Germinal center (tissue), 1 donor: ENCODE data around the gene ZDHHC9.

Source experiments
- DNase-seq: peaks from one replicate; pipeline ENCODE4 v3.0.0; 2012; ENCODE audit warnings: mixed read lengths, low spot score

ZDHHC9 gene

GRCh38 chrX:129823115-129823514 is 20.6 kb downstream of the ZDHHC9 start:
- peak; percentile 27 for DNase-seq

- DNase-seq, result no peak
These were observed 25.6 kb downstream of the ZDHHC9 start for GRCh38 chrX:129818123-129818522.

GRCh38 chrX:129813662-129814368 is 29.9 kb downstream of the ZDHHC9 start:
- no peak for DNase-seq

GRCh38 chrX:129808829-129809796 is 34.6 kb downstream of the ZDHHC9 start:
- DNase-seq, result no peak

GRCh38 chrX:129808158-129808828 is 35.4 kb downstream of the ZDHHC9 start:
- DNase-seq, result no peak

- DNase-seq, result no peak
These were observed 38.9 kb downstream of the ZDHHC9 start for GRCh38 chrX:129804806-129805205.

GRCh38 chrX:129802863-129803262 is 40.8 kb downstream of the ZDHHC9 start:
- no peak for DNase-seq

- DNase-seq, result no peak
These were observed 43.5 kb downstream of the ZDHHC9 start for GRCh38 chrX:129800186-129800585.

- DNase-seq, result no peak
These were observed 44.8 kb downstream of the ZDHHC9 start for GRCh38 chrX:129798888-129799287.

GRCh38 chrX:129798456-129798855 is 45.2 kb downstream of the ZDHHC9 start:
- no peak for DNase-seq

- DNase-seq, result no peak
These were observed 46.3 kb downstream of the ZDHHC9 start for GRCh38 chrX:129797251-129797906.

- DNase-seq, result no peak
These were observed 48.1 kb downstream of the ZDHHC9 start for GRCh38 chrX:129795584-129795983.

GRCh38 chrX:129793604-129794191 is 50.0 kb downstream of the ZDHHC9 start:
- DNase-seq, result no peak

- DNase-seq, result no peak
These were observed 50.9 kb downstream of the ZDHHC9 start for GRCh38 chrX:129792586-129793291.

- DNase-seq, result no peak
These were observed 51.6 kb downstream of the ZDHHC9 start for GRCh38 chrX:129791961-129792570.

GRCh38 chrX:129791336-129791735 is 52.4 kb downstream of the ZDHHC9 start:
- DNase-seq, result no peak

GRCh38 chrX:129790808-129791207 is 52.9 kb downstream of the ZDHHC9 start:
- no peak for DNase-seq

- no peak for DNase-seq
These were observed 53.5 kb downstream of the ZDHHC9 start for GRCh38 chrX:129790146-129790545.

GRCh38 chrX:129788527-129788926 is 55.2 kb downstream of the ZDHHC9 start:
- DNase-seq, result no peak

GRCh38 chrX:129787336-129788055 is 56.2 kb downstream of the ZDHHC9 start:
- no peak for DNase-seq
